Subcutaneous abdominal adipose tissue (tissue), 5 donors: ENCODE data around the gene HOXA3.
A peak's percentile ranks its signal among the peaks of the same experiment; 100 is the strongest.

Experiments
- H3K27ac ChIP-seq: one replicate; pipeline ENCODE4 v1.7.0; 2013; ENCODE audit warnings: low read depth, mild to moderate bottlenecking, inconsistent platforms, low read length, moderate library complexity
- H3K27me3 ChIP-seq, 5 donors: one replicate each; pipeline ENCODE4 v1.7.0; 2013; ENCODE audit warnings: low read length in 5 of 5, inconsistent platforms in 1 of 5; ENCODE audit not compliant: control insufficient read depth in 5 of 5, insufficient read depth in 4 of 5
- H3K36me3 ChIP-seq, 5 donors: one replicate each; pipeline ENCODE4 v1.7.0; 2013; ENCODE audit warnings: low read length in 5 of 5; ENCODE audit not compliant: control insufficient read depth in 5 of 5, insufficient read depth in 5 of 5
- H3K4me1 ChIP-seq, 5 donors: one replicate each; pipeline ENCODE4 v1.7.0; 2013; ENCODE audit warnings: low read length in 5 of 5, mild to moderate bottlenecking in 3 of 5, moderate library complexity in 1 of 5; ENCODE audit not compliant: control insufficient read depth in 5 of 5, insufficient read depth in 5 of 5
- H3K4me3 ChIP-seq, 5 donors: one replicate each; pipeline ENCODE4 v1.7.0; 2013; ENCODE audit warnings: low read length in 5 of 5, low read depth in 1 of 5
- H3K9ac ChIP-seq, 5 donors: one replicate each; pipeline ENCODE4 v1.7.0; 2013; ENCODE audit warnings: low read length in 5 of 5, mild to moderate bottlenecking in 4 of 5, moderate library complexity in 3 of 5
- H3K9me3 ChIP-seq, 5 donors: one replicate each; pipeline ENCODE4 v1.7.0; 2013; ENCODE audit warnings: low read length in 5 of 5; ENCODE audit not compliant: control insufficient read depth in 5 of 5
- donor health status: healthy.
- donor health status: healthy.
- donor health status: healthy.
- donor health status: healthy.
- donor health status: healthy.

Gene HOXA3

DNA sequence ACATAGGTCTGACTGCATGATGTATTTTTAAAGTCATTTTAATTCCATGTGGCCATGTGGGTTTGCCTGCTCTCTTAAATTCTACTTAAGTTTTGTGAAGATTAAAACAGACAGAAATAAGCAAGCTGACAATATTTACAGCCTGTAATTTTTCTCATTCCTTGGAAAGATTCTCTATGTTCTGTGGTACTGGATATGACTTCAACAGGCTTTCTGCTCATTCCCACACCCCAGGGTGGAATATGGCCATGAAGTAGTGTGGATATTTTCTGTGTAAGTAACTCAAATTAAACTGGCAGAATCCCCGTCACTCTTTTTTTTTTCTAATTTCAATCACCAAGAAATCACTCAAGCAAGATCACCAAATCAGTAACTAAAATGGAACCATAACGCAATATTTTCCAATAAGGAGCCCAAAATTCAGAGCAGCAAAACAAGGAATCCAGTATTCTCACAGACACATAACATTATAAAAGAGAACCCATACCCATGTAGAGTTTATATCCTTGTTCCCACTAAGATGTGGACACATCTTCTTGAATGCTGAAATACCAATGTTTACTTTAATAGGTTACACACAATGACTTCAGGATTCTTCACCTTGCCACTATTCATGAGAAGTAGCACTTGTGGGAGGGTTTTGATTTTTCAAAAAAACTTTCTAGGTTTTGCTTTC lies 14.6 kb downstream of the HOXA3 start:
- peak overlapping the region; percentile 95 for H3K27ac ChIP-seq
- H3K4me3 ChIP-seq, result no peak overlapping the region
- H3K36me3 ChIP-seq, result peaks cover 0 to 9% (median 4%) of the 10 kb centered on the region in 5 donors
- peak overlapping the region in 3 of 5 donors; percentile 25 to 58 (median 56) for H3K9ac ChIP-seq
- peaks cover 6 to 97% (median 88%) of the 10 kb centered on the region in 5 donors for H3K4me1 ChIP-seq
- H3K9me3 ChIP-seq, result no peaks in the 10 kb centered on the region
- no peaks in the 10 kb centered on the region for H3K27me3 ChIP-seq

DNA sequence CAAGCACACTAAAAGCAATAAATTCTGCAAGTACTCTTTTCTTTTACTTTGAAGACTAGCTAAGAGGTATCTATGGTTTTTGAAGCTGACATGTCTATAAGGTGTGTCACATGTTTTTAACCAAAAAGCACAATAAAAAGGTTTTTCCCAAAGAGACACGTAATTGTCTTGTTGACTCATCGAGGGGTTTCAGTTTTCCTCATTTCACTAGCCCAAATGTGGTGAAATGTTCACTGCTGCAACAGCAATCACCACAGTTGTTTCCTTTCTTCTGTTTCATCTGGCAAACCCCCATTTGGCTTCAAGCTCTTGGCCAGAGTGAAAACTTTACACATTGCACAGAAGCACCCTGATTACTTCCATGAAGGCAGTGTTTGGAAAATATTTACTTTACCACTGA lies 18.0 kb downstream of the HOXA3 start:
- peaks cover 4 to 86% (median 74%) of the 10 kb centered on the region in 5 donors for H3K4me1 ChIP-seq
- H3K27me3 ChIP-seq, result no peaks in the 10 kb centered on the region
- no peak overlapping the region for H3K4me3 ChIP-seq
- peak overlapping the region; percentile 95 for H3K27ac ChIP-seq
- H3K36me3 ChIP-seq, result peaks cover 0 to 5% (median 0%) of the 10 kb centered on the region in 5 donors
- no peaks in the 10 kb centered on the region for H3K9me3 ChIP-seq
- peak overlapping the region in 1 of 5 donors; percentile 54 for H3K9ac ChIP-seq

DNA sequence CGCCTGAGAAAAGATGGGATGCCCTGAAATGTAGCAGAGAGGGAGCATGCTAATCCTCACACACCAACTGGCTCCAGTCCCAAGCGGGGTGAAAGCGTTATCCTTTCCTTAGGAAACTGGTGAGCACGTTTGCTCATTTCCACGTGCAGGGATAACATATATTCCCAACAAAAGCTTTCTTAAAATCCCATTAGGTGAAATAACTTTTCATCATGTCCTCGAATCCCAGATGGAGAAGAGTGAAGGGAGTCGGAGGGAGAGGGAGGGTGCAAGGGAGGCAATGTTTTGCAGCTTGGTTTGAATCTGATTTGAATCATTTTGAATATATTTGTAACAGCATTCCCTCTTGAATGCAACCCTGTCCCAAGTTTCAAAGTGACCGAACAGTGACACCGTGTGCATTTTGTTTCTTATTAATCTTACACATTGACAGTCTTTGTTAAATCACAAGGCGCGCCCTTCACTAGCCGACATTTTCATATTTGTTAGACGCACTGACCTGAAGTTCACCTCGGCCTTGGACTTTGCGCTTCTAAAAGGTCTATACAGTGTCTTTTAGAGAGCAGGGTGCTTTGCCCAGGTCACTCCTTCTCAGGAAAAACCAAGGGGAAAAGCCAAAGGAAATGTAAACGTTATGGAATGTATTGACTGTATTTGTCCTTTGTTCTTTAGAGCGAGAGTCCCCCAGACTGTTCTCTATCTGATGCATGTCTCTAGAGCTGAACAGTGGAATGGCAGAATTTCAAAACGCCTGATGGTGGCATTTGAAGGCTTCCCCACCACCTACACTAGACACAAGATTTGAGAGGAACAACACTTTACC lies 18.8 kb downstream of the HOXA3 start:
- Histone ChIP-seq H3K9ac (peak overlapping the region in 1 of 5 donors; percentile 54), H3K27ac (peak overlapping the region; percentile 95), H3K4me3 (peak overlapping the region in 1 of 5 donors; percentile 25), H3K4me1 (peaks cover 4 to 86% (median 74%) of the 10 kb centered on the region in 5 donors), H3K27me3 (no peaks in the 10 kb centered on the region), H3K9me3 (no peaks in the 10 kb centered on the region), H3K36me3 (peaks cover 0 to 5% (median 3%) of the 10 kb centered on the region in 5 donors)

DNA sequence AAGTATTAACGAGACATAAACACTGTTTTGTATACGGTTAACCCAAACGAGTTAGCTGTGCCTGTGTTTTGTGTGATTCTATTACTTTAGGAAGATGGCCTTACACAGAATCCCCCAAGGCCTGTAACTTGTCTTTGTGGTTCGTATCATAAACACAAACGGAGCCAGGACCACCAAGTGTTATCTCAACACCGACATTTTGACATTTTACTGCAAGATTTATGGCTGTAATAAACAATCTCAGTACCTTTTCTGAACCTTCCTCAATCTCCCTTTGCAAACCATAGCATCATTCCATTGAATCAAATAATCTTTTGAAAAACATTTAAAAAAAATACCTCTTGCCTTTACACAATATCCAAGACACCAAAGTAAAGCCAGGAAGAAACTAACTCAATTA lies 19.4 kb downstream of the HOXA3 start:
- no peak overlapping the region for H3K4me3 ChIP-seq
- H3K9me3 ChIP-seq, result no peaks in the 10 kb centered on the region
- H3K9ac ChIP-seq, result no peak overlapping the region
- H3K4me1 ChIP-seq, result peaks cover 5 to 86% (median 74%) of the 10 kb centered on the region in 5 donors
- H3K27ac ChIP-seq, result peak overlapping the region; percentile 95
- H3K27me3 ChIP-seq, result no peaks in the 10 kb centered on the region
- peaks cover 0 to 5% (median 3%) of the 10 kb centered on the region in 5 donors for H3K36me3 ChIP-seq

DNA sequence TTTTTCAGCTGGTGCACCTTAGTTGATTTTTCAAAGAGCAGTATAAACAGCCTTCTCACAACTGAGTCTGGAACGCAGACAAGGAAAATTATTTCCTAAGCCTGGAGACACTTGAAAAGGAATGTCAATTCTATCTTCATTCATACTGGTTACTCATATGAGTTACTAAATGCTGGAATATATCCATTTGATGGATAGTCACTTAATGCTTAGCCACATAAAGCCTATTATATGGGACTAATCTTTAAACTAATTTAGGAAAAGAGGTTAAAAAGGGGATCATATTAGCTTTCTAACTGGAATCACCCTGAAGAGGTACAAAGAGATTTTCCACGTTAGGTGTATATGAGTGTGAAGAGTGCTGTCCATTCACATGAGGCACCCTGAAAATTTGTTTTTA lies 20.2 kb downstream of the HOXA3 start:
- H3K9ac ChIP-seq, result no peak overlapping the region
- peaks cover 8 to 86% (median 76%) of the 10 kb centered on the region in 5 donors for H3K4me1 ChIP-seq
- no peak overlapping the region for H3K4me3 ChIP-seq
- H3K27ac ChIP-seq, result peak overlapping the region; percentile 59
- H3K27me3 ChIP-seq, result no peaks in the 10 kb centered on the region
- peaks cover 0 to 5% (median 3%) of the 10 kb centered on the region in 5 donors for H3K36me3 ChIP-seq
- H3K9me3 ChIP-seq, result no peaks in the 10 kb centered on the region

DNA sequence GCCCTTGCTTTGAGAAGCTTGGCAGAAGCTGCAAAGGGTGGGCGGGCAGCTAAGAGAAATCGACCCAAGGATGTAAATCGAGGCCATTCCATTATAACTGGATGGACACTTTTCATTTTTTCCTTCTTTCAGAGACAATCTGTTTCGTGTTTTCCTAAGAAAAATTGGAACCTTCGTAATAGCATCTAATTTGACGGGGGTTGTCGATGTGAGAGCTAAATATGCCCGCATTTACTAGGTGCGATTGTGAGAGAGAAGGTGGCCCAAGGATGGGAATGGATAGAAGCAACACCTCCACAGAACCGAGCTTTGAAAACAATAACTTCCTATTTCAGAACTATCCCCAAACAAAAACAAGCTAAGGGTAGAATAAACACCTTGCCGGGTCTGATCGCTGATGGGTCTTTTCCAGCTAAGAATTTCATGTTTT lies 21.0 kb downstream of the HOXA3 start:
- Histone ChIP-seq H3K36me3 (peaks cover 0 to 5% (median 3%) of the 10 kb centered on the region in 5 donors), H3K4me3 (peak overlapping the region; percentile 78 to 88 (median 82)), H3K4me1 (peaks cover 14 to 86% (median 75%) of the 10 kb centered on the region in 5 donors), H3K9me3 (no peaks in the 10 kb centered on the region), H3K9ac (peak overlapping the region in 4 of 5 donors; percentile 48 to 81 (median 64)), H3K27ac (peak overlapping the region; percentile 71), H3K27me3 (no peaks in the 10 kb centered on the region)

DNA sequence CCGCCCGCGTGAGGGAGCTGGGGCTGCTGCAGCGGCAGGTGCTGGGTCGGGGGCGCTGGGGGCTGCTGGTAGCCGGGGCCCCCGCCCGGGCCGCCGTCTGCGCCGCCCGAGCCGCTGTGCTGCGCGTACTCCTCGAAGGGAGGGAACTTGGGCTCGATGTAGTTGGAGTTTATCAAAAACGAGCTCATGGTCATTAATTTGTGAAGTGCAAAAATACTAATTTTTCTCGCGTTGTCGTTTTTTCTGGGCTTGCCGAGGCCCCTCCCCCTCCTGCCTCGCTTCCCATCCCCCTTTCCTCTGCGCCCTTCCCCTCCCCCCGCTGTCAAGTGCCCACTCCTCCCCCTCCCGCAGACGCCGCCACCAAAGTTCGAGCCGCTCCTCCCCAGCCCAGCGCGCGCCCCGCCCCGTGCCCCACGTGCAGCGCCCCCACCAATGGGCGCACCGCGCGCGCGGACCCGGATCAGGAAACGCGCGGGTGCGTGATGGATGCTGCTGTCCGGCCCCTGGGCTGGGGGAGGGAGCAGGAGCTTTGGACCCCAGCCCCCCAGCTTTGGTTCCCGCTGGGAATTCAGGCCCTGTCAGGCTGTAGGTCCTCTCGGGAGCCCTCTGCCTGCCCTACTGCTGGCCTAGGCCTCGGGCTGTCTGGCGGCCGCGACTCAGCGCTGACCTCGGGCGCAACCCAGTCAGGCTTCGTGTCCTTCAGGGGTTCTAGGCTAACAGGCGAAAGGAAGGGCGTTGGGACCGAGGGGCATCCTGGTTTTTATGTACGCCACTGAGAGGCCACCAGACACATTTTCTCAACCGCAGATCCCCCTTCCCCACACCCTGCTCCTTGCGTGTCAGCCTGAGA lies 21.6 kb downstream of the HOXA3 start, which contains the start of gene HOXA4:
HOXA4 (minus strand) TSS at position 218 of the 850 bp plus-strand sequence; CDS start at position 194, 24 bp downstream.
- H3K9ac ChIP-seq, result peak within 1 kb of the TSS in 4 of 5 donors; percentile 64 to 81 (median 68)

DNA sequence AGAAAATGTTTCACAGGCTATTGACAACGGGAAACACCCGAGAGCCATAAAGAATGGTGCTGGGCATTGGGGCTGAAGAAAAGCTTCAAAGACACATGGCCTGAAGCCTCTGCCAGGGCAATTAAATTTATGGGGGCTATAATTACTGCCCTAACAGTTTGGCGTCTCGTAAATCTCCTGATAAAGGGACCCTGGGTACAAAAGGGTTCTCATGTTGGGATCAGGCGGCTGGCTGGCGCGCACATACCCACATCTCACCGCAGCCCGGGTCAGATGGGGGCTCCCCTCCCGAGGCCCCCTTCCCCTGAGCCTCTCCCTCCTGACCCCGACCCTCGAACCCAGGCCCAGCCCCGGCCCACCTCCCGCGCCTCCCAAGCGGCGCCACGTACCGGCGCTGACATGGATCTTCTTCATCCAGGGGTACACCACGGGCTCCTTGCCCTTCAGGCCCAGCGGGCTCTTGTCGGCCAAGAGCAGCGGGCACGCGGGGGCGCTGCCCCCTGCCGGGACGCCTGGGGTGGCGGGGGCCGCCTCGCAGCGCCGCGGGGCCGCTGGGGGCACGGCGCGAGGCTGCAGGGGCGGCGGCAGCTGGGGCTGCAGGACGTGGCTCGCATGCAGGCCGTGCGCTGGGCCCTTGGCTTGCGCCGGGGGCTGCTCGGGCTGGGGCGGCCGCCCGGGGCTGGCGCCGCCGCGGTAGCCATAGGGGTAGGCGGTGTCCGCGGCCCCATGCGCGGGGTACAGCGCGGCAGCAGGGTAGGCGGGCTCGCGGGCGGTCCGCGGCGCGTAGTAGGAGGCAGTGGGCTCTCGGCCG lies 22.4 kb downstream of the HOXA3 start:
- Histone ChIP-seq H3K4me1 (peaks cover 12 to 81% (median 73%) of the 10 kb centered on the region in 5 donors), H3K36me3 (peaks cover 0 to 7% (median 2%) of the 10 kb centered on the region in 5 donors), H3K9me3 (no peaks in the 10 kb centered on the region), H3K27ac (peak overlapping the region; percentile 83), H3K9ac (peak overlapping the region in 4 of 5 donors; percentile 60 to 74 (median 68)), H3K27me3 (no peaks in the 10 kb centered on the region), H3K4me3 (peak overlapping the region; percentile 46 to 88 (median 82))

More for the DNA sequence above, 21.6 kb downstream of the HOXA3 start, which contains the start of gene HOXA4:
- peaks cover 0 to 4% (median 3%) of the 10 kb centered on the region in 5 donors for H3K36me3 ChIP-seq
- H3K27me3 ChIP-seq, result no peaks in the 10 kb centered on the region
- H3K4me3 ChIP-seq, result peak within 1 kb of the TSS; percentile 78 to 88 (median 82)
- H3K9me3 ChIP-seq, result no peaks in the 10 kb centered on the region
- H3K27ac ChIP-seq, result peak within 1 kb of the TSS; percentile 83
- peaks cover 12 to 86% (median 75%) of the 10 kb centered on the region in 5 donors for H3K4me1 ChIP-seq
